Neuronal stem cell (in vitro differentiated cells): ENCODE data around the gene NCF4.

Experiments used
- DNase-seq: peaks from one replicate; pipeline ENCODE4 v3.0.0-alpha.2; 2013; ENCODE audit warnings: low spot score
- H2AFZ ChIP-seq: one replicate; pipeline ENCODE4 v1.6.1; 2013; ENCODE audit warnings: mild to moderate bottlenecking, low read length, inconsistent platforms
- H2AK5ac ChIP-seq: 2 replicates; pipeline ENCODE4 v1.6.1; 2013; ENCODE audit warnings: low read depth, mild to moderate bottlenecking, inconsistent platforms, low read length, moderate library complexity, mixed read lengths
- H2BK120ac ChIP-seq: 2 replicates; pipeline ENCODE4 v1.6.1; 2013; ENCODE audit warnings: low read depth, mild to moderate bottlenecking, inconsistent platforms, low read length, moderate library complexity, mixed read lengths
- H2BK12ac ChIP-seq: one replicate; pipeline ENCODE4 v1.6.1; 2013; ENCODE audit warnings: low read length, inconsistent platforms
- H2BK15ac ChIP-seq: 2 replicates; pipeline ENCODE4 v1.6.1; 2013; ENCODE audit warnings: mild to moderate bottlenecking, low read length, inconsistent platforms, mixed read lengths
- H2BK5ac ChIP-seq: one replicate; pipeline ENCODE4 v1.6.1; 2013; ENCODE audit warnings: inconsistent platforms, mild to moderate bottlenecking, low read length, moderate library complexity
- H3K14ac ChIP-seq: one replicate; pipeline ENCODE4 v1.6.1; 2013; ENCODE audit warnings: low read length, inconsistent platforms
- H3K18ac ChIP-seq: 2 replicates; pipeline ENCODE4 v1.6.1; 2013; ENCODE audit warnings: low read length, inconsistent platforms
- H3K23ac ChIP-seq: 2 replicates; pipeline ENCODE4 v1.6.1; 2013; ENCODE audit warnings: low read depth, mild to moderate bottlenecking, mixed read lengths, low read length, inconsistent platforms; ENCODE audit not compliant: poor library complexity
- H3K27ac ChIP-seq: replicated peaks from 3 replicates; pipeline ENCODE4 v1.5.1; 2013; ENCODE audit warnings: low read length, inconsistent platforms
- H3K27me3 ChIP-seq, 3 experiments: 2 replicates each; pipeline ENCODE4 v1.6.1; 2013; ENCODE audit warnings: low read length in 3 of 3, mild to moderate bottlenecking in 2 of 3, inconsistent platforms in 1 of 3, low read depth in 1 of 3, mixed read lengths in 1 of 3, moderate library complexity in 1 of 3; ENCODE audit not compliant: control insufficient read depth in 3 of 3, insufficient read depth in 3 of 3
- H3K36me3 ChIP-seq, 2 donors: replicated peaks in 1 of 2; 2 replicates each; pipeline ENCODE4 v1.6.1; 2013; ENCODE audit warnings: low read length in 2 of 2; ENCODE audit not compliant: control insufficient read depth in 2 of 2, insufficient read depth in 2 of 2
- H3K4ac ChIP-seq: 2 replicates; pipeline ENCODE4 v1.6.1; 2013; ENCODE audit warnings: inconsistent platforms, mild to moderate bottlenecking, low read length, moderate library complexity
- H3K4me1 ChIP-seq, 2 donors: 1 replicate in 1 of 2; 2 replicates in 1 of 2; pipeline ENCODE4 v1.6.1; 2013; ENCODE audit warnings: low read length in 2 of 2, low read depth in 1 of 2; ENCODE audit not compliant: control insufficient read depth in 2 of 2, insufficient read depth in 1 of 2
- H3K4me2 ChIP-seq: one replicate; pipeline ENCODE4 v1.6.1; 2013; ENCODE audit warnings: mild to moderate bottlenecking, low read length, inconsistent platforms; ENCODE audit not compliant: insufficient read depth, poor library complexity, severe bottlenecking
- H3K4me3 ChIP-seq, 2 donors: 2 replicates each; pipeline ENCODE4 v1.5.1; 2013; ENCODE audit warnings: low read length in 2 of 2, mild to moderate bottlenecking in 2 of 2, inconsistent platforms in 1 of 2, moderate library complexity in 1 of 2
- H3K79me1 ChIP-seq: one replicate; pipeline ENCODE4 v1.6.1; 2013; ENCODE audit warnings: low read depth, mild to moderate bottlenecking, inconsistent platforms, low read length, moderate library complexity
- H3K9ac ChIP-seq: one replicate; pipeline ENCODE4 v1.6.1; 2013; ENCODE audit warnings: mild to moderate bottlenecking, low read depth, low read length, inconsistent platforms; ENCODE audit not compliant: poor library complexity
- H3K9me3 ChIP-seq, 2 donors: replicated peaks in 1 of 2; 2 replicates each; pipeline versions ENCODE3 to v1.6.1; 2013; ENCODE audit warnings: low read length in 2 of 2, mild to moderate bottlenecking in 2 of 2, inconsistent platforms in 1 of 2, low read depth in 1 of 2, mixed read lengths in 1 of 2, moderate library complexity in 1 of 2; ENCODE audit not compliant: control insufficient read depth in 2 of 2, insufficient read depth in 1 of 2
- H4K8ac ChIP-seq: one replicate; pipeline ENCODE4 v1.6.1; 2013; ENCODE audit warnings: low read depth, mild to moderate bottlenecking, inconsistent platforms, low read length, moderate library complexity
- H4K91ac ChIP-seq: one replicate; pipeline ENCODE4 v1.6.1; 2013; ENCODE audit warnings: low read length, low read depth, mild to moderate bottlenecking, inconsistent platforms; ENCODE audit not compliant: poor library complexity
- WGBS, 2 donors: extraction: QIAGEN DNeasy Blood & Tissue Kit; methylation state at CpG; one replicate each; pipeline ENCODE4 v1.1.7; 2013; ENCODE audit warnings: missing lambda C conversion rate in 2 of 2, mixed read lengths in 1 of 2; ENCODE audit not compliant: insufficient read length in 2 of 2, insufficient replicate concordance in 1 of 2; ENCODE audit errors: extremely low coverage in 2 of 2; 5-methylcytosine and 5-hydroxymethylcytosine counted together

NCF4 gene

DNA sequence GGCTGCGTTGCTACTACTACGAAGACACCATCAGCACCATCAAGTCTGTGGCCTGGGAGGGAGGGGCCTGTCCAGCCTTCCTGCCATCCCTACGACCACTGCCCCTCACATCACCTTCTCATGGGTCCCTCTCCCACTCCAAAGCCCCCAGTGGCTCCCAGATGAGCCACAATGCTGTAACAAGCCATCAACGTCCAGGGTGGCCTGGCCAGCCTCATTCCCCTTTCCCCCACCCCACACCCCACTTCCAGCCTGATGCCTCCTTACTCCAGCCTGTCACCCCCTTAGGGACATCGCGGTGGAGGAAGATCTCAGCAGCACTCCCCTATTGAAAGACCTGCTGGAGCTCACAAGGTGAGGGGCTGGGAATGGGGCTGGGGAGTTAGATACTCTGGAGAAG is 14.9 kb downstream of the NCF4 start:
- no peak overlapping the region for H2BK120ac ChIP-seq
- H3K23ac ChIP-seq: no peak overlapping the region
- H4K91ac ChIP-seq: no peak overlapping the region
- no peak overlapping the region for H2BK5ac ChIP-seq
- H3K9me3 ChIP-seq: no peaks in the 10 kb centered on the region
- no peak overlapping the region for H3K27ac ChIP-seq
- H3K4me3 ChIP-seq: no peak overlapping the region
- H3K18ac ChIP-seq: peak overlapping the region; percentile 3
- H3K4ac ChIP-seq: no peak overlapping the region
- no peak overlapping the region for H4K8ac ChIP-seq
- H3K79me1 ChIP-seq: no peaks in the 10 kb centered on the region
- H2AFZ ChIP-seq: no peak overlapping the region
- H3K9ac ChIP-seq: no peak overlapping the region
- no peaks in the 10 kb centered on the region for H3K4me1 ChIP-seq
- H3K27me3 ChIP-seq: peaks cover 0 to 22% (median 0%) of the 10 kb centered on the region in 3 experiments
- H2AK5ac ChIP-seq: peak overlapping the region; percentile 11
- no peak overlapping the region for H3K4me2 ChIP-seq
- DNase-seq: no peak
- no peaks in the 10 kb centered on the region for H3K36me3 ChIP-seq
- no peak overlapping the region for H3K14ac ChIP-seq
- H2BK15ac ChIP-seq: no peak overlapping the region
- WGBS, 2 donors: no CpG with 5 or more reads among the region's 6 CpGs
- H2BK12ac ChIP-seq: no peak overlapping the region

DNA sequence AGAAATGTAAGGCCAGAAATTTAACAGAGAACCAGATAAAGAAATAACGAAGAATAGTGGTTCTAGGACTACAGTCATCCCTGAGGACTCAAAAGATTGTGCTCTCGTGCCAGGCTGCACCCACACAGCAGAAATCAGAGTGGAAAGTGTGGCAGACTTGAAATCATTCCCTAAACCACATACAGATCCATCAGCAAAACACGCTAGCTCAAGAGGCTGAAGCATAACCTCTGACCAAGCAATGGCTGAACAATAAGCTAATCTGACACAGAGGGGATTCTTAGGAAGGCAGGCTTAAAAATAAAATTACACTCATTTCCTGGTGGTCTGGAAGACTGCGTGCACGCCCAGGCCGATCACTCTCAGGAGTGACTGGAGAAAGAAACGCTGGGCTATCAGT is 19.0 kb downstream of the NCF4 start:
- Histone ChIP-seq H2AK5ac (no peak overlapping the region), H3K14ac (no peak overlapping the region), H3K4me1 (no peaks in the 10 kb centered on the region), H3K9me3 (peaks cover 0 to 2% of the 10 kb centered on the region in 2 donors), H3K18ac (no peak overlapping the region), H3K9ac (no peak overlapping the region), H4K91ac (no peak overlapping the region), H3K27ac (no peak overlapping the region), H4K8ac (no peak overlapping the region), H3K4me3 (no peak overlapping the region), H2BK12ac (no peak overlapping the region), H2BK5ac (no peak overlapping the region), H3K4ac (no peak overlapping the region), H3K4me2 (no peak overlapping the region), H2AFZ (no peak overlapping the region), H2BK120ac (no peak overlapping the region), H3K23ac (no peak overlapping the region), H2BK15ac (no peak overlapping the region), H3K27me3 (peaks cover 0 to 21% (median 0%) of the 10 kb centered on the region in 3 experiments), H3K79me1 (no peaks in the 10 kb centered on the region), H3K36me3 (no peaks in the 10 kb centered on the region)
- DNase-seq: no peak
- no CpG with 5 or more reads among the region's 7 CpGs for WGBS, 2 donors

DNA sequence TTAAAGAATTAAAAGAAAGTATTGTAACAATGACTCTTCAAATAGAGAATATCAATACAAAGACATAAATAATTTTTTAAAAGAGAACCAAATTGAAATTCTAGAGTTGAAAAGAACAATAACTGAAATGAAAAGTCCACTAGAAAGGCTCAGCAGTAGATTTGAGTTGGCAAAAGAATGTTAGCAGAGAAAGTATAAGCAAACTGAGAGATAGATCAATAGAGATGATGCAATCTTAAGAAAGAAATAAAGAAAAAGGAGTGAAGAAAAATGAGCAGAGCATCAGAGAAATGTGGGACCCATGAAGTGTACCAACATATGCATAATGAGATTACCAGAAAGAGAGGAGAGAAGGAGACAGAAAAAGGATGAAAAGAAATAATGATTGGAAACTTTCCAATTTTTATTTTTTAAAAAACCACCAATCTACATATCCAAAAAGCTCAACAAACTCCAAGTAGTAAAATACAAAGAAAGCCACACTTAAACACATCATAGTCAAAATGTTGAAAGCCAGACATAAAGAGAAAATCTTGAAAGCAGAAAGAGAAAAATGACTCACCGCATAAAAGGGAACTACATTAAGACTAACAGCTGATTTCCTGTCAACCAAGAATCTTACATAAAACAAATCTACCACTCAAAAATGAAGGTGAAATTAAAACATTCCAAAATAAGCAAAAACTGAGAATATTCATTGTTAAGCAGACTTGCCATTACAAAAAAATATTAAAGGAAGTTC is 20.9 kb downstream of the NCF4 start:
- no peak for DNase-seq

DNA sequence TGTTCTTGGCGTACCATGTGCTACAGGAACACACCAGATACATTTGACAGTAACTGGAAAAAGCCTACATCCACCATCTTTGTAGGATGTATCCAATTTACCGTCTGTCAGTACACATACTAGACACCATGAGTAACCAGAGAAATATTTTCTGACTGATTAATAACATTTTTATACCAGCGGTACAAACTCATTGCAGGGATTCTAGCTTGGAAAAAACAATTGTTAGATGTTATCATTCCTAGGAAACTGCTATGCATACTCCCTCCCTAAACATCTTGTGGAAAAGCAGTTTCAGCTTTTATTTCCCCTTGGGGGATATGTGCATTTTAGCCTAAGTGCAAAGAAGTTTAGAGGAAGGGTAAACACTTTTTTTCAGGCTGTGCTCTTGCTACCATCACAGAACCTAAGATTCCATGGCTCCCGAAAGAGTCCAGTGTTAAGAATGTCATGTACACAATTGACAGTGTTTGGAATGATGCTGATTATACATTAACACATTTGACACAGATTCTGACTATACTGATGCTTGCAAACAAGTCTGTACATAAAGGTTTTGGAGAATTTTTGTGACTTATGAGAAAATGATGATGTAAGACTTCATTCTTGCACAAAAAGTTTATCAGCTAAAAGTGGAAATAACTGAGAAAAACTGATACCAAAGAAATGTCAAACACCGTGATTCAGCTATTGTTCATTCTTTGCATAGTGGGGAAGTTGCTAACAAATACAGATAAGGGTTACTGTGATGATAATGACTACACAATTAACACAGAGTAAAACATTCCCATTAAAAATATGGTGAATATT is 23.7 kb downstream of the NCF4 start:
- no CpG with 5 or more reads among the region's 5 CpGs for WGBS, 2 donors
- H2BK5ac ChIP-seq: no peak overlapping the region
- no peaks in the 10 kb centered on the region for H3K79me1 ChIP-seq
- no peak overlapping the region for H3K4me2 ChIP-seq
- no peak overlapping the region for H2BK12ac ChIP-seq
- no peak overlapping the region for H2AK5ac ChIP-seq
- peaks cover 0 to 14% (median 0%) of the 10 kb centered on the region in 3 experiments for H3K27me3 ChIP-seq
- H4K91ac ChIP-seq: no peak overlapping the region
- H4K8ac ChIP-seq: no peak overlapping the region
- H3K18ac ChIP-seq: no peak overlapping the region
- H3K4me1 ChIP-seq: no peaks in the 10 kb centered on the region
- no peak overlapping the region for H3K4me3 ChIP-seq
- H3K9me3 ChIP-seq: peaks cover 0 to 2% of the 10 kb centered on the region in 2 donors
- H3K36me3 ChIP-seq: no peaks in the 10 kb centered on the region
- no peak overlapping the region for H2BK15ac ChIP-seq
- no peak overlapping the region for H3K9ac ChIP-seq
- no peak overlapping the region for H3K4ac ChIP-seq
- no peak overlapping the region for H3K23ac ChIP-seq
- DNase-seq: no peak
- no peak overlapping the region for H3K14ac ChIP-seq
- H2BK120ac ChIP-seq: no peak overlapping the region
- no peak overlapping the region for H2AFZ ChIP-seq
- H3K27ac ChIP-seq: no peak overlapping the region

More for the DNA sequence above, 20.9 kb downstream of the NCF4 start:
- WGBS, 2 donors: no CpG with 5 or more reads among the region's 1 CpG
- no peak overlapping the region for H3K4ac ChIP-seq
- H3K23ac ChIP-seq: no peak overlapping the region
- no peak overlapping the region for H2BK12ac ChIP-seq
- no peaks in the 10 kb centered on the region for H3K4me1 ChIP-seq
- no peaks in the 10 kb centered on the region for H3K36me3 ChIP-seq
- H3K9me3 ChIP-seq: peaks cover 0 to 2% of the 10 kb centered on the region in 2 donors
- H2AFZ ChIP-seq: no peak overlapping the region
- no peak overlapping the region for H3K4me3 ChIP-seq
- H3K14ac ChIP-seq: no peak overlapping the region
- no peaks in the 10 kb centered on the region for H3K79me1 ChIP-seq
- no peak overlapping the region for H2BK15ac ChIP-seq
- no peak overlapping the region for H4K8ac ChIP-seq
- no peak overlapping the region for H3K9ac ChIP-seq
- H2BK120ac ChIP-seq: no peak overlapping the region
- no peak overlapping the region for H2AK5ac ChIP-seq
- peaks cover 0 to 31% (median 0%) of the 10 kb centered on the region in 3 experiments for H3K27me3 ChIP-seq
- no peak overlapping the region for H3K27ac ChIP-seq
- H3K4me2 ChIP-seq: no peak overlapping the region
- H2BK5ac ChIP-seq: no peak overlapping the region
- no peak overlapping the region for H3K18ac ChIP-seq
- no peak overlapping the region for H4K91ac ChIP-seq
